H9 (cell line): ENCODE results near the gene MYO5C. TPM values are rescaled to one million over a fixed set of nuclear protein-coding genes. Genes with fewer than 3 reads are reported as not detected.

Source experiments
- DNase-seq: peaks from one replicate; pipeline ENCODE4 v3.0.0-alpha.2; 2017
- H2AFZ ChIP-seq: one replicate; pipeline ENCODE4 v1.6.1; 2013; ENCODE audit warnings: mild to moderate bottlenecking, low read length, control low read depth, moderate library complexity
- H2AK5ac ChIP-seq: 2 replicates; pipeline ENCODE4 v1.6.1; 2013; ENCODE audit warnings: low read length, control low read depth, mixed read lengths; ENCODE audit not compliant: insufficient read length
- H2BK120ac ChIP-seq: one replicate; pipeline ENCODE4 v1.6.1; 2013; ENCODE audit warnings: low read depth, mild to moderate bottlenecking, low read length, control low read depth, inconsistent platforms; ENCODE audit not compliant: poor library complexity, severe bottlenecking
- H2BK12ac ChIP-seq: 2 replicates; pipeline ENCODE4 v1.6.1; 2013; ENCODE audit warnings: low read length, control low read depth, mixed read lengths, low read depth; ENCODE audit not compliant: insufficient read length
- H2BK15ac ChIP-seq: 2 replicates; pipeline ENCODE4 v1.6.1; 2013; ENCODE audit warnings: low read depth, low read length, control low read depth
- H2BK20ac ChIP-seq: one replicate; pipeline ENCODE4 v1.6.1; 2013; ENCODE audit warnings: low read depth, mild to moderate bottlenecking, low read length, control low read depth, inconsistent platforms; ENCODE audit not compliant: poor library complexity, severe bottlenecking
- H2BK5ac ChIP-seq: 2 replicates; pipeline ENCODE4 v1.6.1; 2013; ENCODE audit warnings: low read length, control low read depth, mixed read lengths; ENCODE audit not compliant: insufficient read length
- H3K14ac ChIP-seq: 2 replicates; pipeline ENCODE4 v1.6.1; 2013; ENCODE audit warnings: low read length, control low read depth; ENCODE audit not compliant: insufficient read depth
- H3K18ac ChIP-seq: 2 replicates; pipeline ENCODE4 v1.6.1; 2013; ENCODE audit warnings: low read depth, mild to moderate bottlenecking, mixed read lengths, low read length, control low read depth; ENCODE audit not compliant: insufficient read length
- H3K23ac ChIP-seq: 2 replicates; pipeline ENCODE4 v1.6.1; 2013; ENCODE audit warnings: low read length, control low read depth, mixed read lengths, low read depth; ENCODE audit not compliant: insufficient read length
- H3K23me2 ChIP-seq: 2 replicates; pipeline ENCODE4 v1.6.1; 2013; ENCODE audit warnings: low read depth, mild to moderate bottlenecking, mixed read lengths, low read length, control low read depth; ENCODE audit not compliant: insufficient read length, poor library complexity, severe bottlenecking
- H3K27ac ChIP-seq: 2 replicates; pipeline ENCODE4 v1.5.1; 2013; ENCODE audit warnings: low read length, control low read depth, mixed read lengths, low read depth; ENCODE audit not compliant: insufficient read length
- H3K27me3 ChIP-seq: 2 replicates; pipeline ENCODE4 v1.6.1; 2013; ENCODE audit warnings: low read length, control low read depth, inconsistent platforms; ENCODE audit not compliant: insufficient read depth
- H3K4ac ChIP-seq: 2 replicates; pipeline ENCODE4 v1.6.1; 2013; ENCODE audit warnings: low read depth, mild to moderate bottlenecking, control low read depth, inconsistent platforms, low read length, moderate library complexity
- H3K4me1 ChIP-seq: 2 replicates; pipeline ENCODE4 v1.6.1; 2013; ENCODE audit warnings: low read length, control low read depth, inconsistent platforms; ENCODE audit not compliant: insufficient read depth
- H3K4me2 ChIP-seq: 2 replicates; pipeline ENCODE4 v1.6.1; 2013; ENCODE audit warnings: low read length, control low read depth, mixed read lengths; ENCODE audit not compliant: insufficient read length, insufficient read depth
- H3K56ac ChIP-seq: 2 replicates; pipeline ENCODE4 v1.6.1; 2013; ENCODE audit warnings: low read depth, mild to moderate bottlenecking, mixed read lengths, low read length, control low read depth; ENCODE audit not compliant: insufficient read length
- H3K79me1 ChIP-seq: 2 replicates; pipeline ENCODE4 v1.6.1; 2013; ENCODE audit warnings: low read depth, mild to moderate bottlenecking, moderate library complexity, low read length, control low read depth, inconsistent platforms; ENCODE audit not compliant: insufficient read depth, poor library complexity, severe bottlenecking
- H3K79me2 ChIP-seq: 2 replicates; pipeline ENCODE4 v1.6.1; 2013; ENCODE audit warnings: low read length, control low read depth, inconsistent platforms; ENCODE audit not compliant: insufficient read depth
- H3K9ac ChIP-seq: 2 replicates; pipeline ENCODE4 v1.6.1; 2013; ENCODE audit warnings: low read length, control low read depth, mixed read lengths; ENCODE audit not compliant: insufficient read length; ENCODE audit errors: extremely low read depth
- H3K9me3 ChIP-seq: one replicate; pipeline ENCODE4 v1.6.1; 2013; ENCODE audit warnings: low read depth, low read length, inconsistent platforms; ENCODE audit not compliant: control insufficient read depth
- H3T11ph ChIP-seq: one replicate; pipeline ENCODE4 v1.6.1; 2013; ENCODE audit warnings: mild to moderate bottlenecking, low read length, control low read depth, inconsistent platforms
- H4K20me1 ChIP-seq: one replicate; pipeline ENCODE4 v1.6.1; 2013; ENCODE audit not compliant: control insufficient read depth, insufficient read length, insufficient read depth
- H4K5ac ChIP-seq: 2 replicates; pipeline ENCODE4 v1.6.1; 2013; ENCODE audit warnings: low read depth, mild to moderate bottlenecking, mixed read lengths, low read length, control low read depth; ENCODE audit not compliant: insufficient read length
- H4K8ac ChIP-seq: replicated peaks from 2 replicates; pipeline ENCODE4 v1.6.1; 2013; ENCODE audit warnings: low read length, control low read depth, mixed read lengths, low read depth; ENCODE audit not compliant: insufficient read length
- H4K91ac ChIP-seq: 2 replicates; pipeline ENCODE4 v1.6.1; 2013; ENCODE audit warnings: low read depth, mild to moderate bottlenecking, moderate library complexity, mixed read lengths, low read length, control low read depth; ENCODE audit not compliant: insufficient read length
- H3K27ac Mint-ChIP-seq, 3 experiments: 2 replicates in 2 of 3; 3 replicates in 1 of 3; pipeline ENCODE4 v1.8.0; 2020 to 2021; ENCODE audit warnings: mixed read lengths in 3 of 3, mild to moderate bottlenecking in 1 of 3, moderate library complexity in 1 of 3
- H3K27me3 Mint-ChIP-seq: 2 replicates; pipeline ENCODE4 v1.8.0; 2021; ENCODE audit warnings: low read depth, mild to moderate bottlenecking, moderate library complexity, mixed read lengths
- H3K36me3 Mint-ChIP-seq, 3 experiments: 2 replicates in 2 of 3; 3 replicates in 1 of 3; pipeline ENCODE4 v1.8.0; 2020 to 2021; ENCODE audit warnings: low read depth in 3 of 3, mixed read lengths in 3 of 3; ENCODE audit not compliant: insufficient read depth in 1 of 3
- H3K4me1 Mint-ChIP-seq, 2 experiments: 2 replicates each; pipeline ENCODE4 v1.8.0; 2020; ENCODE audit warnings: mixed read lengths in 2 of 2
- H3K4me3 Mint-ChIP-seq, 2 experiments: 2 replicates in 1 of 2; 3 replicates in 1 of 2; pipeline ENCODE4 v1.8.0; 2020 to 2021; ENCODE audit warnings: mild to moderate bottlenecking in 2 of 2, mixed read lengths in 2 of 2, moderate library complexity in 1 of 2
- H3K9me3 Mint-ChIP-seq, 2 experiments: 2 replicates in 1 of 2; 3 replicates in 1 of 2; pipeline ENCODE4 v1.8.0; 2020; ENCODE audit warnings: mild to moderate bottlenecking in 2 of 2, mixed read lengths in 2 of 2, moderate library complexity in 1 of 2
- WGBS: extraction: QIAGEN DNeasy Blood & Tissue Kit; methylation state at CpG from one replicate; pipeline ENCODE4 v1.1.7; 2013; ENCODE audit warnings: missing lambda C conversion rate, low lambda C conversion rate, mixed read lengths; ENCODE audit not compliant: insufficient read length; ENCODE audit errors: extremely low coverage; 5-methylcytosine and 5-hydroxymethylcytosine counted together
- total RNA-seq: library from RNA; stranded (reverse); gene quantifications from 2 replicates; pipeline ENCODE4 v1.2.1, GENCODE V29; 2021
- TF ChIP-seq, protein P1 (sequence below): fragments of 200-600 bp; sonication (generic); conservative IDR thresholded peaks from 3 replicates; pipeline ENCODE4 v1.8.0; 2021; ENCODE audit warnings: antibody characterized with exemption, mild to moderate bottlenecking

The MYO5C gene
- total RNA-seq, 1 experiment from 2014 or later: 22.2 TPM

DNA sequence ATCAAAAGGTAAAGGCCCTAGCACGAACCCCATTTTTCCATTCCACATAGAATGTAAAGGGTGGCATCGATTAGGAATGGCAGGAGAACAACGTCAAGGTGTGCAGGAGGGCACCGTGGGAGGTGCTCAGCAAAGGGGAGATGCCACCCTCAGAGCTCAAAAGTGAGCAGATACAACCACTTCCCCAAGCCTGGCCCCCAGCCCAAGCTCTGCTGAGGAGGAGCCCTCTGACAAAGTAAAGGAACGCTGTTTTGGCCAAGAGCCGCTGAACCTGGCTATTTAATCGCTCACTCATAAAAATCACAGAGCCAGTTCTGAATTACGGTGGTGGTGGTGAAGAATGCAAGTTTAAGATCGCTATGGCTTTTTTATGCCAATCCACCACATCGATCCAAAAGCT, 116.8 kb downstream of the MYO5C start:
- H2BK120ac ChIP-seq: no peak overlapping the region
- no peak overlapping the region for H2BK15ac ChIP-seq
- H3K27ac ChIP-seq: no peak overlapping the region
- no peaks in the 10 kb centered on the region for H3K9me3 ChIP-seq
- no peak overlapping the region for H3K18ac ChIP-seq
- H3T11ph ChIP-seq: no peak overlapping the region
- H3K27me3 ChIP-seq: no peaks in the 10 kb centered on the region; the same call in 1 of the 2 replicates
- H3K9ac ChIP-seq: peak overlapping the region; percentile 71
- no peaks in the 10 kb centered on the region for H3K79me1 ChIP-seq
- peak overlapping the region in 2 of 3 experiments; percentile 62 to 98; a peak in 4 of 7 replicates for H3K27ac Mint-ChIP-seq
- no peak overlapping the region for H2BK5ac ChIP-seq
- peaks cover 12% of the 10 kb centered on the region for H3K23me2 ChIP-seq
- H3K9me3 Mint-ChIP-seq: no peaks in the 10 kb centered on the region
- no peak overlapping the region for H4K5ac ChIP-seq
- H3K79me2 ChIP-seq: 0 out of 2 replicates have a peak, but pooled peaks cover 3% of the 10 kb centered on the region
- peaks cover 25 to 28% of the 10 kb centered on the region in 2 experiments for H3K4me1 Mint-ChIP-seq
- DNase-seq: no peak
- no CpG with 5 or more reads among the region's 10 CpGs for WGBS
- H2BK20ac ChIP-seq: no peak overlapping the region
- H3K4me3 Mint-ChIP-seq: peak overlapping the region; percentile 87 to 92
- no peaks in the 10 kb centered on the region for H4K20me1 ChIP-seq
- no peak overlapping the region for H3K14ac ChIP-seq
- no peak overlapping the region for H3K23ac ChIP-seq
- TF ChIP-seq, protein P1, sequence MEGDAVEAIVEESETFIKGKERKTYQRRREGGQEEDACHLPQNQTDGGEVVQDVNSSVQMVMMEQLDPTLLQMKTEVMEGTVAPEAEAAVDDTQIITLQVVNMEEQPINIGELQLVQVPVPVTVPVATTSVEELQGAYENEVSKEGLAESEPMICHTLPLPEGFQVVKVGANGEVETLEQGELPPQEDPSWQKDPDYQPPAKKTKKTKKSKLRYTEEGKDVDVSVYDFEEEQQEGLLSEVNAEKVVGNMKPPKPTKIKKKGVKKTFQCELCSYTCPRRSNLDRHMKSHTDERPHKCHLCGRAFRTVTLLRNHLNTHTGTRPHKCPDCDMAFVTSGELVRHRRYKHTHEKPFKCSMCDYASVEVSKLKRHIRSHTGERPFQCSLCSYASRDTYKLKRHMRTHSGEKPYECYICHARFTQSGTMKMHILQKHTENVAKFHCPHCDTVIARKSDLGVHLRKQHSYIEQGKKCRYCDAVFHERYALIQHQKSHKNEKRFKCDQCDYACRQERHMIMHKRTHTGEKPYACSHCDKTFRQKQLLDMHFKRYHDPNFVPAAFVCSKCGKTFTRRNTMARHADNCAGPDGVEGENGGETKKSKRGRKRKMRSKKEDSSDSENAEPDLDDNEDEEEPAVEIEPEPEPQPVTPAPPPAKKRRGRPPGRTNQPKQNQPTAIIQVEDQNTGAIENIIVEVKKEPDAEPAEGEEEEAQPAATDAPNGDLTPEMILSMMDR: no peak
- H2AFZ ChIP-seq: peak overlapping the region; percentile 25
- no peak overlapping the region for H4K91ac ChIP-seq
- no peak overlapping the region for H2BK12ac ChIP-seq
- H2AK5ac ChIP-seq: no peak overlapping the region
- peaks cover 18% of the 10 kb centered on the region for H3K27me3 Mint-ChIP-seq
- peak overlapping the region; percentile 85 for H3K4me2 ChIP-seq
- H3K36me3 Mint-ChIP-seq: no peaks in the 10 kb centered on the region; a peak in 1 of 7 replicates
- peaks cover 4% of the 10 kb centered on the region; the same call in 1 of the 2 replicates for H3K4me1 ChIP-seq
- H3K56ac ChIP-seq: no peak overlapping the region
- no peak overlapping the region for H4K8ac ChIP-seq
- no peak overlapping the region for H3K4ac ChIP-seq
